HEK293 (cell line): ENCODE measurements around the gene MRPS18A.

Source experiments
- CTCF ChIA-PET: fragments of 350-600 bp; formaldehyde crosslinking; extraction: SDS; loops from one replicate; lab custom pipeline; 2021; ENCODE audit warnings: antibody characterized with exemption; lab: Yijun Ruan, JAX
- POLR2A ChIA-PET: fragments of 300-600 bp; formaldehyde crosslinking; extraction: SDS; loops from one replicate; lab custom pipeline; 2020; ENCODE audit warnings: antibody characterized with exemption, inconsistent platforms; lab: Yijun Ruan, JAX
- H3K27ac ChIP-seq: fragments of 200-500 bp; sonication (Bioruptor generic); 2 replicates; pipeline ENCODE4 v1.5.1; 2014; ENCODE audit warnings: low read depth, low read length, control low read depth, inconsistent platforms; ENCODE audit errors: extremely low read depth
- H3K36me3 ChIP-seq, 2 experiments: fragments of 200-500 bp in 1 of 2; sonication (Bioruptor generic) in 1 of 2; 1 replicate in 1 of 2; 2 replicates in 1 of 2; pipeline ENCODE4 v1.5.1; 2014 to 2017; ENCODE audit warnings: inconsistent platforms in 2 of 2, low read length in 2 of 2; ENCODE audit not compliant: control insufficient read depth in 2 of 2, insufficient read depth in 1 of 2
- H3K4me1 ChIP-seq: fragments of 200-500 bp; sonication (Bioruptor generic); 2 replicates; pipeline ENCODE4 v1.5.1; 2014; ENCODE audit warnings: mild to moderate bottlenecking, low read length, inconsistent platforms; ENCODE audit not compliant: control insufficient read depth, insufficient read depth
- H3K4me3 ChIP-seq: 2 replicates; pipeline ENCODE4 v1.5.1; 2011; ENCODE audit warnings: low read depth, mild to moderate bottlenecking, control low read depth, low read length, moderate library complexity
- H3K9me3 ChIP-seq: fragments of 200-500 bp; sonication (Bioruptor generic); 2 replicates; pipeline ENCODE4 v1.5.1; 2014; ENCODE audit warnings: low read depth, low read length, inconsistent platforms; ENCODE audit not compliant: control insufficient read depth, insufficient read depth
- MYNN ChIP-seq: fragments of 450-650 bp; formaldehyde crosslinking; IDR thresholded peaks from 2 replicates; pipeline ENCODE4 v1.5.1; 2016; ENCODE audit warnings: missing biosample characterization, missing genetic modification characterization, borderline replicate concordance
- PRDM6 ChIP-seq: fragments of 450-650 bp; formaldehyde crosslinking; IDR thresholded peaks from 2 replicates; pipeline ENCODE4 v1.5.1; 2017; ENCODE audit warnings: missing biosample characterization, missing genetic modification characterization
- TCF7L2 ChIP-seq: IDR thresholded peaks from 2 replicates; pipeline ENCODE4 v1.6.1; 2011; ENCODE audit warnings: low read depth, mild to moderate bottlenecking, inconsistent platforms, low read length, moderate library complexity, borderline replicate concordance
- ZNF121 ChIP-seq: fragments of 450-650 bp; formaldehyde crosslinking; IDR thresholded peaks from 2 replicates; pipeline ENCODE4 v1.5.1; 2016; ENCODE audit warnings: missing biosample characterization, missing genetic modification characterization
- ZNF140 ChIP-seq: fragments of 450-650 bp; formaldehyde crosslinking; IDR thresholded peaks from 2 replicates; pipeline ENCODE4 v1.5.1; 2016; ENCODE audit warnings: missing biosample characterization, missing genetic modification characterization
- ZNF174 ChIP-seq: fragments of 450-650 bp; formaldehyde crosslinking; IDR thresholded peaks from 2 replicates; pipeline ENCODE4 v1.5.0; 2017; ENCODE audit warnings: missing biosample characterization, mild to moderate bottlenecking, missing genetic modification characterization
- ZNF266 ChIP-seq: fragments of 450-650 bp; formaldehyde crosslinking; IDR thresholded peaks from 2 replicates; pipeline ENCODE4 v1.5.1; 2016; ENCODE audit warnings: missing biosample characterization, missing genetic modification characterization, low read depth
- ZNF324 ChIP-seq: fragments of 450-650 bp; formaldehyde crosslinking; IDR thresholded peaks from 2 replicates; pipeline ENCODE4 v1.5.1; 2016; ENCODE audit warnings: missing biosample characterization, missing genetic modification characterization
- ZNF48 ChIP-seq: fragments of 450-650 bp; formaldehyde crosslinking; IDR thresholded peaks from 2 replicates; pipeline ENCODE4 v1.5.1; 2016; ENCODE audit warnings: missing biosample characterization, missing genetic modification characterization
- ZNF529 ChIP-seq: fragments of 450-650 bp; formaldehyde crosslinking; IDR thresholded peaks from 2 replicates; pipeline ENCODE4 v1.5.1; 2017; ENCODE audit warnings: missing genetic modification characterization, missing biosample characterization; ENCODE audit not compliant: insufficient replicate concordance
- ZNF544 ChIP-seq: fragments of 450-650 bp; formaldehyde crosslinking; IDR thresholded peaks from 2 replicates; pipeline ENCODE4 v1.5.0; 2017; ENCODE audit warnings: missing biosample characterization, missing genetic modification characterization
- ZNF555 ChIP-seq: fragments of 450-650 bp; formaldehyde crosslinking; conservative IDR thresholded peaks from 2 replicates; pipeline ENCODE4 v1.5.1; 2017; ENCODE audit warnings: missing biosample characterization, mild to moderate bottlenecking, missing genetic modification characterization, inconsistent platforms
- ZNF610 ChIP-seq: fragments of 450-650 bp; formaldehyde crosslinking; IDR thresholded peaks from 2 replicates; pipeline ENCODE4 v1.5.1; 2016; ENCODE audit warnings: missing biosample characterization, missing genetic modification characterization, borderline replicate concordance
- ZNF624 ChIP-seq: fragments of 450-650 bp; formaldehyde crosslinking; IDR thresholded peaks from 2 replicates; pipeline ENCODE4 v1.5.1; 2017; ENCODE audit warnings: missing biosample characterization, missing genetic modification characterization
- ZNF639 ChIP-seq: fragments of 450-650 bp; formaldehyde crosslinking; IDR thresholded peaks from 2 replicates; pipeline ENCODE4 v1.5.1; 2016; ENCODE audit warnings: missing biosample characterization, missing genetic modification characterization
- ZNF645 ChIP-seq: fragments of 450-650 bp; formaldehyde crosslinking; IDR thresholded peaks from 2 replicates; pipeline ENCODE4; 2016; ENCODE audit warnings: missing biosample characterization, missing genetic modification characterization
- ZNF654 ChIP-seq: fragments of 450-650 bp; formaldehyde crosslinking; IDR thresholded peaks from 2 replicates; pipeline ENCODE4 v1.5.1; 2016; ENCODE audit warnings: low read depth, missing biosample characterization, missing genetic modification characterization
- ZNF677 ChIP-seq: fragments of 450-650 bp; IDR thresholded peaks from 2 replicates; pipeline ENCODE4 v1.5.0; 2018; ENCODE audit warnings: missing biosample characterization, mild to moderate bottlenecking, missing genetic modification characterization, moderate library complexity
- ZSCAN30 ChIP-seq: fragments of 450-650 bp; IDR thresholded peaks from 2 replicates; pipeline ENCODE4 v1.5.1; 2018; ENCODE audit warnings: missing biosample characterization, mild to moderate bottlenecking, missing genetic modification characterization, moderate library complexity
- TF ChIP-seq, protein P1 (sequence below): fragments of 450-650 bp; formaldehyde crosslinking; IDR thresholded peaks from 2 replicates; pipeline ENCODE4 v1.5.1; 2016; ENCODE audit warnings: missing biosample characterization, missing genetic modification characterization
- TF ChIP-seq, protein P2 (sequence below): fragments of 450-650 bp; formaldehyde crosslinking; IDR thresholded peaks from 2 replicates; pipeline ENCODE4 v1.5.1; 2016; ENCODE audit warnings: missing biosample characterization, missing genetic modification characterization

The MRPS18A gene

GRCh38 chr6:43703512-43704429 lies 16.2 kb upstream of the MRPS18A start (continued):
- 0 out of 2 replicates have a peak, but pooled peaks have one; percentile 5 for TF ChIP-seq PRDM6 (tag by site-specific recombination)
- no peak for TF ChIP-seq ZNF610
- TF ChIP-seq ZNF544 (tag by site-specific recombination): no peak
- 0 out of 2 replicates have a peak, but pooled peaks have one; percentile 1 for TF ChIP-seq ZNF140 (tag by site-specific recombination)
- TF ChIP-seq MYNN (tag by site-specific recombination): no peak

- ChIA-PET CTCF (interaction anchor here (0.6 to 1.7 kb wide), 8 partner anchors 11 to 544 kb away, joined by 3 to 14 read pairs (median 3); no protein-coding TSS in a partner anchor), POLR2A (interaction anchor here (0.5 to 1.7 kb wide), 13 partner anchors 15 to 544 kb away, joined by 3 to 12 read pairs (median 4); partner anchors contain the start of genes GTPBP2, HSP90AB1, MAD2L1BP and MRPS18A)
- Histone ChIP-seq H3K36me3 (no peaks in the 10 kb centered on the region), H3K4me3 (no peak overlapping the region), H3K27ac (peak overlapping the region; percentile 50), H3K4me1 (peaks cover 38% of the 10 kb centered on the region), H3K9me3 (no peaks in the 10 kb centered on the region)
- TF ChIP-seq ZNF624 (peak; percentile 78; the same call in 1 of the 2 replicates), ZNF174 (tag by site-specific recombination) (no peak), ZNF48 (tag by site-specific recombination) (no peak), ZNF639 (tag by site-specific recombination) (peak; percentile 92), ZNF654 (tag by site-specific recombination) (no peak; the same call in 1 of the 2 replicates), ZSCAN30 (tag by site-specific recombination) (peak; percentile 71), TCF7L2 (no peak), ZNF555 (no peak), ZNF529 (no peak), ZNF324 (tag by site-specific recombination) (peak; percentile 95), ZNF121 (tag by site-specific recombination) (0 out of 2 replicates have a peak, but pooled peaks have one; percentile 7), ZNF266 (tag by site-specific recombination) (peak; percentile 29; the same call in 1 of the 2 replicates), ZNF677 (tag by site-specific recombination) (no peak), ZNF645 (tag by site-specific recombination) (no peak)
- TF ChIP-seq, protein P1, sequence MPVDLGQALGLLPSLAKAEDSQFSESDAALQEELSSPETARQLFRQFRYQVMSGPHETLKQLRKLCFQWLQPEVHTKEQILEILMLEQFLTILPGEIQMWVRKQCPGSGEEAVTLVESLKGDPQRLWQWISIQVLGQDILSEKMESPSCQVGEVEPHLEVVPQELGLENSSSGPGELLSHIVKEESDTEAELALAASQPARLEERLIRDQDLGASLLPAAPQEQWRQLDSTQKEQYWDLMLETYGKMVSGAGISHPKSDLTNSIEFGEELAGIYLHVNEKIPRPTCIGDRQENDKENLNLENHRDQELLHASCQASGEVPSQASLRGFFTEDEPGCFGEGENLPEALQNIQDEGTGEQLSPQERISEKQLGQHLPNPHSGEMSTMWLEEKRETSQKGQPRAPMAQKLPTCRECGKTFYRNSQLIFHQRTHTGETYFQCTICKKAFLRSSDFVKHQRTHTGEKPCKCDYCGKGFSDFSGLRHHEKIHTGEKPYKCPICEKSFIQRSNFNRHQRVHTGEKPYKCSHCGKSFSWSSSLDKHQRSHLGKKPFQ (tag by site-specific recombination): peak; percentile 69
- TF ChIP-seq, protein P2, sequence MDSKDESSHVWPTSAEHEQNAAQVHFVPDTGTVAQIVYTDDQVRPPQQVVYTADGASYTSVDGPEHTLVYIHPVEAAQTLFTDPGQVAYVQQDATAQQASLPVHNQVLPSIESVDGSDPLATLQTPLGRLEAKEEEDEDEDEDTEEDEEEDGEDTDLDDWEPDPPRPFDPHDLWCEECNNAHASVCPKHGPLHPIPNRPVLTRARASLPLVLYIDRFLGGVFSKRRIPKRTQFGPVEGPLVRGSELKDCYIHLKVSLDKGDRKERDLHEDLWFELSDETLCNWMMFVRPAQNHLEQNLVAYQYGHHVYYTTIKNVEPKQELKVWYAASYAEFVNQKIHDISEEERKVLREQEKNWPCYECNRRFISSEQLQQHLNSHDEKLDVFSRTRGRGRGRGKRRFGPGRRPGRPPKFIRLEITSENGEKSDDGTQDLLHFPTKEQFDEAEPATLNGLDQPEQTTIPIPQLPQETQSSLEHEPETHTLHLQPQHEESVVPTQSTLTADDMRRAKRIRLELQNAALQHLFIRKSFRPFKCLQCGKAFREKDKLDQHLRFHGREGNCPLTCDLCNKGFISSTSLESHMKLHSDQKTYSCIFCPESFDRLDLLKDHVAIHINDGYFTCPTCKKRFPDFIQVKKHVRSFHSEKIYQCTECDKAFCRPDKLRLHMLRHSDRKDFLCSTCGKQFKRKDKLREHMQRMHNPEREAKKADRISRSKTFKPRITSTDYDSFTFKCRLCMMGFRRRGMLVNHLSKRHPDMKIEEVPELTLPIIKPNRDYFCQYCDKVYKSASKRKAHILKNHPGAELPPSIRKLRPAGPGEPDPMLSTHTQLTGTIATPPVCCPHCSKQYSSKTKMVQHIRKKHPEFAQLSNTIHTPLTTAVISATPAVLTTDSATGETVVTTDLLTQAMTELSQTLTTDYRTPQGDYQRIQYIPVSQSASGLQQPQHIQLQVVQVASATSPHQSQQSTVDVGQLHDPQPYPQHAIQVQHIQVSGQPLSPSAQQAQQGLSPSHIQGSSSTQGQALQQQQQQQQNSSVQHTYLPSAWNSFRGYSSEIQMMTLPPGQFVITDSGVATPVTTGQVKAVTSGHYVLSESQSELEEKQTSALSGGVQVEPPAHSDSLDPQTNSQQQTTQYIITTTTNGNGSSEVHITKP (tag by site-specific recombination): peak; percentile 94
These were observed 15.2 kb upstream of the MRPS18A start for GRCh38 chr6:43702534-43703440.
